Endothelial cell of umbilical vein (primary cell): Measurements from ENCODE around the gene NADSYN1. TPM values are rescaled to one million over a fixed set of nuclear protein-coding genes. Genes with fewer than 3 reads are reported as not detected.

Experiments used
- BruUV-seq: library from RNA; stranded (reverse); fragments of 400-500 nt; replicated peaks from 2 replicates; lab custom pipeline; 2021; lab: Mats Ljungman, UMichigan
- CTCF ChIA-PET: fragments of 300-600, 350-600 bp; sonication (Branson Sonifier 250); formaldehyde crosslinking; loops from one replicate; lab custom pipeline; 2021; ENCODE audit warnings: antibody characterized with exemption, inconsistent platforms; lab: Charles Lee
- POLR2A ChIA-PET: fragments of 300-600, 350-600 bp; sonication (Branson Sonifier 250); formaldehyde crosslinking; loops from one replicate; lab custom pipeline; 2021; ENCODE audit warnings: antibody characterized with exemption, inconsistent platforms; lab: Charles Lee
- DNase-seq: peaks from one replicate; pipeline ENCODE4 v3.0.0-alpha.2; 2011; ENCODE audit warnings: low read depth, low spot score
- FAIRE-seq: peaks from 2 replicates; lab custom pipeline; 2011; peaks lifted over from hg19 to GRCh38; lab: Jason Lieb, UNC
- H2AFZ ChIP-seq: 2 replicates; pipeline ENCODE4 v1.6.0; 2012; ENCODE audit warnings: low read depth, low read length, control low read depth, inconsistent platforms
- H3K27ac ChIP-seq: 2 replicates; pipeline ENCODE4 v1.5.1; 2011; ENCODE audit warnings: low read depth, mild to moderate bottlenecking, control low read depth, low read length, moderate library complexity; ENCODE audit not compliant: insufficient read depth
- H3K27me3 ChIP-seq, 2 experiments: 2 replicates each; pipeline versions ENCODE4 v1.6.0 to v1.6.1; 2011; ENCODE audit warnings: low read length in 2 of 2, mixed read lengths in 1 of 2; ENCODE audit not compliant: control insufficient read depth in 2 of 2, insufficient read depth in 2 of 2
- H3K36me3 ChIP-seq, 2 experiments: 2 replicates in 1 of 2; 3 replicates in 1 of 2; pipeline ENCODE4 v1.5.1; 2011; ENCODE audit warnings: low read length in 2 of 2, mild to moderate bottlenecking in 1 of 2, moderate library complexity in 1 of 2; ENCODE audit not compliant: control insufficient read depth in 2 of 2, insufficient read depth in 2 of 2; ENCODE audit errors: extremely low read depth in 1 of 2
- H3K4me1 ChIP-seq: 3 replicates; pipeline ENCODE4 v1.5.1; 2011; ENCODE audit warnings: mild to moderate bottlenecking, low read length; ENCODE audit not compliant: control insufficient read depth, insufficient read depth; ENCODE audit errors: extremely low read depth
- H3K4me2 ChIP-seq: 2 replicates; pipeline ENCODE4 v1.6.1; 2011; ENCODE audit warnings: low read length, control low read depth, mixed read lengths; ENCODE audit not compliant: insufficient read depth
- H3K4me3 ChIP-seq, 3 experiments: fragments of 200-600 bp in 1 of 3; sonication (generic), shearing (Covaris generic) in 1 of 3; replicated peaks in 1 of 3; 2 replicates each; pipeline ENCODE4 v1.5.1; 2011 to 2016; ENCODE audit warnings: control low read depth in 3 of 3, low read length in 3 of 3, mild to moderate bottlenecking in 2 of 3, inconsistent platforms in 1 of 3, low read depth in 1 of 3, moderate library complexity in 1 of 3; ENCODE audit not compliant: insufficient read depth in 1 of 3
- H3K79me2 ChIP-seq: 2 replicates; pipeline ENCODE4 v1.6.0; 2012; ENCODE audit warnings: low read length, inconsistent platforms; ENCODE audit not compliant: control insufficient read depth, insufficient read depth
- H3K9ac ChIP-seq: replicated peaks from 2 replicates; pipeline ENCODE3; 2011; ENCODE audit warnings: low read length, control low read depth; ENCODE audit not compliant: insufficient read depth; ENCODE audit errors: extremely low read depth
- H3K9me1 ChIP-seq: replicated peaks from 3 replicates; pipeline ENCODE4 v1.6.0; 2011; ENCODE audit warnings: mild to moderate bottlenecking, low read length; ENCODE audit not compliant: control insufficient read depth, insufficient read depth; ENCODE audit errors: extremely low read depth
- H3K9me3 ChIP-seq: replicated peaks from 2 replicates; pipeline ENCODE4 v1.5.1; 2012; ENCODE audit warnings: low read length, inconsistent platforms; ENCODE audit not compliant: control insufficient read depth, insufficient read depth
- H4K20me1 ChIP-seq: replicated peaks from 2 replicates; pipeline ENCODE3; 2011; ENCODE audit warnings: mild to moderate bottlenecking, low read length; ENCODE audit not compliant: control insufficient read depth, insufficient read depth; ENCODE audit errors: extremely low read depth
- CTCF ChIP-seq, 2 donors: IDR thresholded peaks; 1 replicate in 1 of 2; 2 replicates in 1 of 2; pipeline ENCODE4 v1.5.1; 2011; ENCODE audit warnings: low read length in 2 of 2, mild to moderate bottlenecking in 2 of 2, moderate library complexity in 2 of 2, control low read depth in 1 of 2, inconsistent platforms in 1 of 2, low read depth in 1 of 2; ENCODE audit not compliant: insufficient read depth in 1 of 2; ENCODE audit errors: extremely low read depth in 1 of 2
- EZH2 ChIP-seq: IDR thresholded peaks from 2 replicates; pipeline ENCODE4 v1.6.1; 2012; ENCODE audit warnings: borderline replicate concordance, low read depth, mild to moderate bottlenecking, moderate library complexity, low read length, inconsistent platforms; ENCODE audit not compliant: severe bottlenecking
- FOS ChIP-seq: IDR thresholded peaks from 2 replicates; pipeline ENCODE4 v1.6.1; 2011; ENCODE audit warnings: mild to moderate bottlenecking, low read length, moderate library complexity, borderline replicate concordance; ENCODE audit not compliant: insufficient read depth
- GATA2 ChIP-seq: IDR thresholded peaks from 2 replicates; pipeline ENCODE4 v1.7.0; 2011; ENCODE audit warnings: low read depth, mild to moderate bottlenecking, moderate library complexity, mixed read lengths, low read length; ENCODE audit not compliant: insufficient read length, insufficient read depth
- JUN ChIP-seq: IDR thresholded peaks from 2 replicates; pipeline ENCODE4 v1.6.1; 2011; ENCODE audit warnings: borderline replicate concordance, low read depth; ENCODE audit not compliant: insufficient read length, insufficient read depth
- MAX ChIP-seq: IDR thresholded peaks from 2 replicates; pipeline ENCODE4 v1.6.1; 2011; ENCODE audit not compliant: insufficient read depth, insufficient read length
- MYC ChIP-seq: IDR thresholded peaks from one replicate; pipeline ENCODE4 v1.6.1; 2011; ENCODE audit warnings: mild to moderate bottlenecking, low read depth, low read length
- POLR2A ChIP-seq: IDR thresholded peaks from 2 replicates; pipeline ENCODE4 v1.6.1; 2012; ENCODE audit warnings: low read depth, mild to moderate bottlenecking, control low read depth, low read length
- POLR2AphosphoS5 ChIP-seq: IDR thresholded peaks from 2 replicates; pipeline ENCODE4 v1.6.1; 2012; ENCODE audit warnings: low read depth, mild to moderate bottlenecking, control low read depth, low read length, moderate library complexity; ENCODE audit not compliant: insufficient read depth
- dilution Hi-C: fragments of 300-500 bp; cut with MboI; formaldehyde crosslinking; loops from one replicate; pipeline ENCODE4 v1.15.0; 2019; ENCODE audit warnings: low sequenced_read_pairs; ENCODE audit not compliant: extremely low pct_ligation_motif_present
- intact Hi-C: fragments of 100-400 bp; cut with micrococcal nuclease; formaldehyde crosslinking; loops from one replicate; pipeline ENCODE4 v1.10.0; 2022
- polyA plus RNA-seq, 4 experiments: library from polyadenylated mRNA; depleted of rRNA in 3 of 4; stranded (reverse) in 3 of 4; unstranded in 1 of 4; fragments of >200 nt; gene quantifications; 2 replicates each; pipeline versions ENCODE4 v1.2.1 to v1.2.3, GENCODE V29; 2011 to 2012; ENCODE audit warnings: missing spikeins in 1 of 4
- total RNA-seq: library from RNA; stranded (reverse); gene quantifications from 2 replicates; pipeline ENCODE4 v1.2.3, GENCODE V29; 2021

NADSYN1 gene
- total and polyA plus RNA-seq, 2 donors (not counting 3 experiments of a cell fraction or from before 2014, with no cell fraction given), result 77.5 to 99.2 TPM

GRCh38 chr11:71500601-71501021, 47.6 kb downstream of the NADSYN1 start:
- Histone ChIP-seq H3K36me3 (peaks cover 6 to 31% of the 10 kb centered on the region in 2 experiments), H4K20me1 (no peaks in the 10 kb centered on the region), H3K4me3 (no peak overlapping the region), H3K4me1 (no peaks in the 10 kb centered on the region), H3K4me2 (no peak overlapping the region), H3K9me3 (no peaks in the 10 kb centered on the region), H3K79me2 (no peaks in the 10 kb centered on the region), H3K27me3 (no peaks in the 10 kb centered on the region), H3K27ac (no peak overlapping the region), H3K9ac (no peak overlapping the region), H2AFZ (no peak overlapping the region), H3K9me1 (no peaks in the 10 kb centered on the region)
- ChIA-PET CTCF (interaction anchor here (1.4 kb wide), 1 partner anchor 79 kb away, joined by 3 read pairs; no protein-coding TSS in a partner anchor), POLR2A (no interaction called here)
- FAIRE-seq (no peak), DNase-seq (no peak)
- intact Hi-C loops, result no loop called here
- dilution Hi-C loops, result no loop called here
- TF ChIP-seq MYC (no peak), POLR2A (no peak), JUN (no peak), POLR2AphosphoS5 (no peak)
- BruUV-seq, result no TSS peak

GRCh38 chr11:71501071-71501985, 48.3 kb downstream of the NADSYN1 start:
- TF ChIP-seq GATA2, result no peak
- no peak for TF ChIP-seq POLR2AphosphoS5
- TF ChIP-seq EZH2, result no peak
- TF ChIP-seq CTCF (IDR thresholded peaks at IDR 0.05; ENCODE audit: extremely low read depth in 1 of 2, insufficient read depth in 1 of 2, low read depth in 1 of 2, low read length in 2 of 2), result no peak
- TF ChIP-seq JUN, result no peak
- TF ChIP-seq MYC, result no peak
- no peak for TF ChIP-seq MAX
- no peak for TF ChIP-seq FOS
- TF ChIP-seq POLR2A, result no peak
- Histone ChIP-seq H3K9ac (no peak overlapping the region), H3K27me3 (no peaks in the 10 kb centered on the region), H3K9me3 (no peaks in the 10 kb centered on the region), H3K36me3 (peaks cover 6 to 24% of the 10 kb centered on the region in 2 experiments), H3K4me1 (no peaks in the 10 kb centered on the region), H3K79me2 (no peaks in the 10 kb centered on the region), H2AFZ (no peak overlapping the region), H3K4me2 (no peak overlapping the region), H3K9me1 (no peaks in the 10 kb centered on the region), H3K4me3 (no peak overlapping the region), H4K20me1 (no peaks in the 10 kb centered on the region), H3K27ac (no peak overlapping the region)
- ChIA-PET CTCF (interaction anchor here (1.4 kb wide), 1 partner anchor 79 kb away, joined by 3 read pairs; no protein-coding TSS in a partner anchor), POLR2A (no interaction called here)
- FAIRE-seq (no peak), DNase-seq (no peak)
- no TSS peak for BruUV-seq
- intact Hi-C loops (no loop called here), dilution Hi-C loops (no loop called here)
